Nephron progenitor cell (in vitro differentiated cells): Measurements from ENCODE around the gene JCAD.

Experiments used
- DNase-seq: peaks from one replicate; pipeline ENCODE4 v3.0.0; 2021
- H3K27ac Mint-ChIP-seq: 2 replicates; pipeline ENCODE4 v1.8.0; 2021; ENCODE audit warnings: mild to moderate bottlenecking, moderate library complexity, mixed read lengths
- H3K27me3 Mint-ChIP-seq: 2 replicates; pipeline ENCODE4 v1.8.0; 2021; ENCODE audit warnings: mild to moderate bottlenecking, low read depth, mixed read lengths; ENCODE audit not compliant: poor library complexity
- H3K36me3 Mint-ChIP-seq: 2 replicates; pipeline ENCODE4 v1.8.0; 2021; ENCODE audit warnings: low read depth, mixed read lengths
- H3K4me1 Mint-ChIP-seq: 2 replicates; pipeline ENCODE4 v1.8.0; 2021; ENCODE audit warnings: mixed read lengths
- H3K4me3 Mint-ChIP-seq: 2 replicates; pipeline ENCODE4 v1.8.0; 2021; ENCODE audit warnings: mild to moderate bottlenecking, moderate library complexity, mixed read lengths
- H3K9me3 Mint-ChIP-seq: 2 replicates; pipeline ENCODE4 v1.8.0; 2021; ENCODE audit warnings: mild to moderate bottlenecking, moderate library complexity, mixed read lengths
- CTCF ChIP-seq: fragments of 200-600 bp; sonication (generic); IDR thresholded peaks from 2 replicates; pipeline ENCODE4 v1.5.0; 2021; ENCODE audit warnings: antibody characterized with exemption

Gene JCAD

GRCh38 chr10:30055226-30055662 is 4.1 kb downstream of the JCAD start:
- H3K9me3 Mint-ChIP-seq, result no peaks in the 10 kb centered on the region
- DNase-seq, result no peak
- no peak overlapping the region for H3K4me3 Mint-ChIP-seq
- peaks cover 53% of the 10 kb centered on the region for H3K4me1 Mint-ChIP-seq
- no peak for TF ChIP-seq CTCF
- H3K27me3 Mint-ChIP-seq, result peaks cover 8% of the 10 kb centered on the region
- no peak overlapping the region for H3K27ac Mint-ChIP-seq
- H3K36me3 Mint-ChIP-seq, result no peaks in the 10 kb centered on the region

- peaks cover 3% of the 10 kb centered on the region for H3K27me3 Mint-ChIP-seq
- H3K27ac Mint-ChIP-seq, result no peak overlapping the region
- no peak for TF ChIP-seq CTCF
- H3K9me3 Mint-ChIP-seq, result no peaks in the 10 kb centered on the region
- no peak overlapping the region for H3K4me3 Mint-ChIP-seq
- DNase-seq, result no peak
- peaks cover 47% of the 10 kb centered on the region for H3K4me1 Mint-ChIP-seq
- peaks cover 12% of the 10 kb centered on the region for H3K36me3 Mint-ChIP-seq
These were observed 7.3 kb downstream of the JCAD start for GRCh38 chr10:30052062-30052461.

- no peak for TF ChIP-seq CTCF
- Mint-ChIP-seq H3K36me3 (peaks cover 18% of the 10 kb centered on the region), H3K4me1 (peaks cover 39% of the 10 kb centered on the region), H3K27ac (no peak overlapping the region), H3K4me3 (no peak overlapping the region), H3K27me3 (peaks cover 3% of the 10 kb centered on the region), H3K9me3 (no peaks in the 10 kb centered on the region)
- no peak for DNase-seq
These were observed 8.2 kb downstream of the JCAD start for GRCh38 chr10:30051220-30051619.

GRCh38 chr10:30050411-30050810 is 9.0 kb downstream of the JCAD start:
- H3K36me3 Mint-ChIP-seq, result peaks cover 26% of the 10 kb centered on the region
- no peak for TF ChIP-seq CTCF
- peaks cover 30% of the 10 kb centered on the region for H3K4me1 Mint-ChIP-seq
- H3K27ac Mint-ChIP-seq, result no peak overlapping the region
- H3K27me3 Mint-ChIP-seq, result peaks cover 8% of the 10 kb centered on the region
- DNase-seq, result no peak
- no peak overlapping the region for H3K4me3 Mint-ChIP-seq
- H3K9me3 Mint-ChIP-seq, result no peaks in the 10 kb centered on the region

GRCh38 chr10:30048768-30049517 is 10.4 kb downstream of the JCAD start:
- H3K4me3 Mint-ChIP-seq, result no peak overlapping the region
- peaks cover 34% of the 10 kb centered on the region for H3K36me3 Mint-ChIP-seq
- no peak for DNase-seq
- TF ChIP-seq CTCF, result no peak
- no peak overlapping the region for H3K27ac Mint-ChIP-seq
- peaks cover 24% of the 10 kb centered on the region for H3K4me1 Mint-ChIP-seq
- H3K27me3 Mint-ChIP-seq, result peaks cover 8% of the 10 kb centered on the region
- H3K9me3 Mint-ChIP-seq, result no peaks in the 10 kb centered on the region

- H3K27ac Mint-ChIP-seq, result no peak overlapping the region
- no peak overlapping the region for H3K4me3 Mint-ChIP-seq
These were observed 11.4 kb downstream of the JCAD start for GRCh38 chr10:30047924-30048531.

More at GRCh38 chr10:30047924-30048531, 11.4 kb downstream of the JCAD start:
- no peak for TF ChIP-seq CTCF
- peaks cover 30% of the 10 kb centered on the region for H3K4me1 Mint-ChIP-seq
- DNase-seq, result no peak
- peaks cover 8% of the 10 kb centered on the region for H3K27me3 Mint-ChIP-seq
- H3K9me3 Mint-ChIP-seq, result no peaks in the 10 kb centered on the region
- H3K36me3 Mint-ChIP-seq, result peaks cover 34% of the 10 kb centered on the region
